Lower leg skin (tissue), 4 donors: ENCODE measurements around the gene TMPRSS6. TPM values are rescaled to one million over a fixed set of nuclear protein-coding genes. Genes with fewer than 3 reads are reported as not detected.

Experiments
- DNase-seq, 2 donors: peaks; one replicate each; pipeline ENCODE4 v3.0.0-alpha.2; 2019; ENCODE audit warnings: low spot score in 2 of 2
- H3K4me3 ChIP-seq: fragments of 200-600 bp; sonication (generic); 2 replicates; pipeline ENCODE4 v1.5.1; 2017; ENCODE audit warnings: mild to moderate bottlenecking, low read depth; ENCODE audit not compliant: poor library complexity, severe bottlenecking
- CTCF ChIP-seq, 3 donors: fragments of 450-650 bp; IDR thresholded peaks; one replicate each; pipeline ENCODE4 v1.5.1; 2016; ENCODE audit warnings: antibody characterized with exemption in 3 of 3, mild to moderate bottlenecking in 3 of 3, moderate library complexity in 2 of 3
- POLR2A ChIP-seq, 2 donors: fragments of 450-650 bp; IDR thresholded peaks; one replicate each; pipeline ENCODE4 v1.6.1; 2016 to 2017; ENCODE audit warnings: antibody characterized with exemption in 2 of 2, mild to moderate bottlenecking in 1 of 2, moderate library complexity in 1 of 2
- WGBS, 2 donors: methylation state at CpG; one replicate each; pipeline ENCODE4 v1.1.5; 2018; 5-methylcytosine and 5-hydroxymethylcytosine counted together
- intact Hi-C: fragments of 100-400 bp; cut with DNase I; formaldehyde crosslinking; loops from one replicate; pipeline ENCODE4 v1.15.0; 2023; ENCODE audit warnings: low total_unique reads
- total RNA-seq, 4 donors: library from RNA; depleted of rRNA; stranded (reverse); fragments of >200 nt; gene quantifications; one replicate each; pipeline ENCODE4 v1.1.0, GENCODE V29; 2016

TMPRSS6 gene
- total RNA-seq, 4 donors from 2014 or later, result 0.65 to 7.5 (median 2.8) TPM

- H3K4me3 ChIP-seq, result no peak overlapping the region
- WGBS, 2 donors, result 61 to 65% methylated on average over 10 of the region's 10 CpGs
- no peak for TF ChIP-seq POLR2A (IDR thresholded peaks at IDR 0.05)
- no peak for DNase-seq
- intact Hi-C loops, result loop anchor here (10.0 kb wide), 1 partner anchor 1389 kb away; no protein-coding TSS in a partner anchor
Observed at GRCh38 chr22:37144180-37144554, 34.7 kb upstream of the TMPRSS6 start.

- intact Hi-C loops, result loop anchor here (10.0 kb wide), 1 partner anchor 1387 kb away; no protein-coding TSS in a partner anchor
- 66 to 72% methylated on average over 6 of the region's 6 CpGs for WGBS, 2 donors
- no peak overlapping the region for H3K4me3 ChIP-seq
- no peak for DNase-seq
- no peak for TF ChIP-seq POLR2A (IDR thresholded peaks at IDR 0.05)
- TF ChIP-seq CTCF (IDR thresholded peaks at IDR 0.05), result no peak
Observed at GRCh38 chr22:37141971-37142370, 32.5 kb upstream of the TMPRSS6 start.

GRCh38 chr22:37141476-37141875 is 32.0 kb upstream of the TMPRSS6 start:
- 76 to 80% methylated on average over 8 to 10 of the region's 10 CpGs for WGBS, 2 donors
- DNase-seq, result no peak
- TF ChIP-seq POLR2A (IDR thresholded peaks at IDR 0.05), result no peak
- no peak for TF ChIP-seq CTCF (IDR thresholded peaks at IDR 0.05)
- intact Hi-C loops, result loop anchor here (10.0 kb wide), 1 partner anchor 1387 kb away; no protein-coding TSS in a partner anchor
- no peak overlapping the region for H3K4me3 ChIP-seq

GRCh38 chr22:37140686-37141323 is 31.3 kb upstream of the TMPRSS6 start:
- 78 to 89% methylated on average over 12 to 15 of the region's 16 CpGs for WGBS, 2 donors

GRCh38 chr22:37139762-37140161 is 30.2 kb upstream of the TMPRSS6 start:
- WGBS, 2 donors, result 47 to 54% methylated on average over 6 to 7 of the region's 7 CpGs
- intact Hi-C loops, result loop anchor here (10.0 kb wide), 1 partner anchor 1385 kb away; no protein-coding TSS in a partner anchor

More at GRCh38 chr22:37140686-37141323, 31.3 kb upstream of the TMPRSS6 start:
- TF ChIP-seq POLR2A (IDR thresholded peaks at IDR 0.05), result no peak
- no peak for TF ChIP-seq CTCF (IDR thresholded peaks at IDR 0.05)
- no peak overlapping the region for H3K4me3 ChIP-seq
- no peak for DNase-seq
- intact Hi-C loops, result loop anchor here (10.0 kb wide), 1 partner anchor 1386 kb away; no protein-coding TSS in a partner anchor

More at GRCh38 chr22:37139762-37140161, 30.2 kb upstream of the TMPRSS6 start:
- H3K4me3 ChIP-seq, result no peak overlapping the region
- no peak for DNase-seq
- TF ChIP-seq POLR2A (IDR thresholded peaks at IDR 0.05) (no peak), CTCF (IDR thresholded peaks at IDR 0.05) (no peak)
